ENCODE measurements around the gene SLC13A3. TPM values are rescaled to one million over a fixed set of nuclear protein-coding genes. Genes with fewer than 3 reads are reported as not detected.

Gene SLC13A3
- 5.1 and 5.5 TPM in 2 replicates for total RNA-seq

- Histone ChIP-seq H3K27me3 (ENCODE audit: control insufficient read depth, insufficient read depth, low read length) (peaks cover 10% of the 10 kb centered on the region), H3K36me3 (ENCODE audit: control insufficient read depth, insufficient read depth, low read length) (no peaks in the 10 kb centered on the region), H3K4me3 (ENCODE audit: low read depth, low read length) (no peak within 1 kb of the TSS)
- no peak for TF ChIP-seq CTCF (IDR thresholded peaks at IDR 0.05; ENCODE audit: insufficient read depth, low read length, severe bottlenecking)
- DNase-seq (ENCODE audit: low read depth) (no peak), FAIRE-seq (no peak)
These were observed at the start of gene SLC13A3 for GRCh38 chr20:46651091-46651962. Gene SLC13A3 (minus strand): TSS chr20:46651459. CDS start chr20:46651421, 38 bp downstream.

GRCh38 chr20:46701057-46701456 lies 49.8 kb upstream of the SLC13A3 start:
- Histone ChIP-seq H3K36me3 (ENCODE audit: control insufficient read depth, insufficient read depth, low read length) (no peaks in the 10 kb centered on the region), H3K4me3 (ENCODE audit: low read depth, low read length) (no peak overlapping the region), H3K27me3 (ENCODE audit: control insufficient read depth, insufficient read depth, low read length) (no peaks in the 10 kb centered on the region)
- no peak for DNase-seq (ENCODE audit: low read depth)
- no peak for FAIRE-seq
- TF ChIP-seq CTCF (IDR thresholded peaks at IDR 0.05; ENCODE audit: insufficient read depth, low read length, severe bottlenecking) = no peak

GRCh38 chr20:46700481-46700880 lies 49.2 kb upstream of the SLC13A3 start:
- Histone ChIP-seq H3K27me3 (ENCODE audit: control insufficient read depth, insufficient read depth, low read length) (no peaks in the 10 kb centered on the region), H3K36me3 (ENCODE audit: control insufficient read depth, insufficient read depth, low read length) (no peaks in the 10 kb centered on the region), H3K4me3 (ENCODE audit: low read depth, low read length) (no peak overlapping the region)
- FAIRE-seq (no peak), DNase-seq (ENCODE audit: low read depth) (no peak)
- TF ChIP-seq CTCF (IDR thresholded peaks at IDR 0.05; ENCODE audit: insufficient read depth, low read length, severe bottlenecking) = no peak

- FAIRE-seq (no peak), DNase-seq (ENCODE audit: low read depth) (peak; percentile 44)
- Histone ChIP-seq H3K27me3 (ENCODE audit: control insufficient read depth, insufficient read depth, low read length) (no peaks in the 10 kb centered on the region), H3K36me3 (ENCODE audit: control insufficient read depth, insufficient read depth, low read length) (no peaks in the 10 kb centered on the region), H3K4me3 (ENCODE audit: low read depth, low read length) (no peak overlapping the region)
- peak; percentile 81 for TF ChIP-seq CTCF (IDR thresholded peaks at IDR 0.05; ENCODE audit: insufficient read depth, low read length, severe bottlenecking)
These were observed 48.5 kb upstream of the SLC13A3 start for GRCh38 chr20:46699651-46700359.

GRCh38 chr20:46698788-46699187 lies 47.5 kb upstream of the SLC13A3 start:
- TF ChIP-seq CTCF (IDR thresholded peaks at IDR 0.05; ENCODE audit: insufficient read depth, low read length, severe bottlenecking) = no peak
- Histone ChIP-seq H3K36me3 (ENCODE audit: control insufficient read depth, insufficient read depth, low read length) (no peaks in the 10 kb centered on the region), H3K4me3 (ENCODE audit: low read depth, low read length) (no peak overlapping the region), H3K27me3 (ENCODE audit: control insufficient read depth, insufficient read depth, low read length) (no peaks in the 10 kb centered on the region)
- DNase-seq (ENCODE audit: low read depth) (no peak), FAIRE-seq (no peak)

All from bronchial epithelial cell (primary cell).